DMS 273 (cell line): ENCODE results near the gene PSMG3.

ENCODE experiments used
- DNase-seq: peaks from one replicate; lab custom pipeline; 2025; ENCODE audit not compliant: unreplicated experiment; lab: John Stamatoyannopoulos, UW

Gene PSMG3

GRCh38 chr7:1580422-1581030 lies 10.7 kb upstream of the PSMG3 start:
- no peak for DNase-seq

GRCh38 chr7:1579481-1580421 lies 9.9 kb upstream of the PSMG3 start:
- peak; percentile 94 for DNase-seq

- DNase-seq: no peak
Measured at GRCh38 chr7:1578513-1578912, 8.7 kb upstream of the PSMG3 start.

GRCh38 chr7:1576521-1577253 lies 6.9 kb upstream of the PSMG3 start:
- no peak for DNase-seq

- no peak for DNase-seq
Measured at GRCh38 chr7:1575809-1576208, 6.0 kb upstream of the PSMG3 start.

- DNase-seq: no peak
Measured at GRCh38 chr7:1572111-1572822, 2.4 kb upstream of the PSMG3 start.

GRCh38 chr7:1569440-1569832 lies 396 bp downstream of the PSMG3 start:
- DNase-seq: no peak

GRCh38 chr7:1569016-1569415 lies 816 bp downstream of the PSMG3 start:
- DNase-seq: no peak

- DNase-seq: peak; percentile 59
Measured at GRCh38 chr7:1567896-1568510, 1.8 kb downstream of the PSMG3 start.

- peak; percentile 57 for DNase-seq
Measured at GRCh38 chr7:1567049-1567771, 2.6 kb downstream of the PSMG3 start.

GRCh38 chr7:1566687-1567048 lies 3.2 kb downstream of the PSMG3 start:
- no peak for DNase-seq

- DNase-seq: no peak
Measured at GRCh38 chr7:1564603-1565022, 5.2 kb downstream of the PSMG3 start.

GRCh38 chr7:1563981-1564602 lies 5.7 kb downstream of the PSMG3 start:
- no peak for DNase-seq

- DNase-seq: peak; percentile 98
Measured at GRCh38 chr7:1562597-1563051, 7.2 kb downstream of the PSMG3 start.

- DNase-seq: no peak
Measured at GRCh38 chr7:1562116-1562515, 7.7 kb downstream of the PSMG3 start.

GRCh38 chr7:1561036-1561940 lies 8.5 kb downstream of the PSMG3 start:
- DNase-seq: no peak

- no peak for DNase-seq
Measured at GRCh38 chr7:1560620-1561031, 9.2 kb downstream of the PSMG3 start.
